HG03175 (cell line): Measurements from ENCODE around the gene ZPR1.

Source experiments
- ATAC-seq: cut with Tn5 transposase; IDR thresholded peaks from one replicate; pipeline ENCODE4 v1.9.1; 2021; ENCODE audit warnings: mild to moderate bottlenecking, moderate library complexity; ENCODE audit not compliant: unreplicated experiment

The ZPR1 gene

GRCh38 chr11:116792869-116793771 lies 5.3 kb upstream of the ZPR1 start:
- no peak for ATAC-seq

GRCh38 chr11:116792144-116792868 lies 4.5 kb upstream of the ZPR1 start:
- no peak for ATAC-seq

- no peak for ATAC-seq
These were observed 4.0 kb upstream of the ZPR1 start, which contains the start of gene APOA5 for GRCh38 chr11:116791813-116792143. TSS of gene APOA5 (minus strand) at chr11:116791879. CDS start at chr11:116791860, 19 bp downstream.

GRCh38 chr11:116791002-116791812 lies 3.4 kb upstream of the ZPR1 start:
- ATAC-seq: peak; percentile 38

GRCh38 chr11:116790167-116791001 lies 2.6 kb upstream of the ZPR1 start:
- ATAC-seq: no peak

GRCh38 chr11:116788975-116789374 lies 1.2 kb upstream of the ZPR1 start:
- no peak for ATAC-seq

GRCh38 chr11:116788534-116788933 lies 711 bp upstream of the ZPR1 start:
- no peak for ATAC-seq

GRCh38 chr11:116787436-116787785 lies 412 bp downstream of the ZPR1 start:
- ATAC-seq: peak; percentile 18

- ATAC-seq: no peak
These were observed 857 bp downstream of the ZPR1 start for GRCh38 chr11:116786966-116787365.

GRCh38 chr11:116786326-116786725 lies 1.5 kb downstream of the ZPR1 start:
- ATAC-seq: no peak

- ATAC-seq: no peak
These were observed 5.1 kb downstream of the ZPR1 start for GRCh38 chr11:116782728-116783127.

- ATAC-seq: no peak
These were observed 9.3 kb downstream of the ZPR1 start for GRCh38 chr11:116778556-116778955.

- ATAC-seq: no peak
These were observed 10.8 kb downstream of the ZPR1 start for GRCh38 chr11:116777056-116777455.

GRCh38 chr11:116776522-116776984 lies 11.3 kb downstream of the ZPR1 start:
- no peak for ATAC-seq

- no peak for ATAC-seq
These were observed 11.8 kb downstream of the ZPR1 start for GRCh38 chr11:116775975-116776374.

- ATAC-seq: no peak
These were observed 13.2 kb downstream of the ZPR1 start for GRCh38 chr11:116774661-116775060.

- ATAC-seq: peak; percentile 37
These were observed 14.4 kb downstream of the ZPR1 start for GRCh38 chr11:116773203-116774097.

- peak; percentile 84 for ATAC-seq
These were observed 15.2 kb downstream of the ZPR1 start, which contains the start of gene BUD13 for GRCh38 chr11:116772443-116773202. TSS of gene BUD13 (minus strand) at chr11:116772987. CDS start at chr11:116772964, 23 bp downstream.
